Upper lobe of left lung (tissue), 4 donors: ENCODE results near the gene CALN1.

Source experiments
- EP300 ChIP-seq, 4 donors: sonication (generic); formaldehyde crosslinking; IDR thresholded peaks; one replicate each; pipeline ENCODE4 v1.5.1; 2017; ENCODE audit warnings: antibody characterized with exemption in 4 of 4, control low read depth in 2 of 4
- POLR2A ChIP-seq, 4 donors: fragments of 450-650 bp; IDR thresholded peaks; one replicate each; pipeline ENCODE4 v1.5.1; 2016 to 2017; ENCODE audit warnings: antibody characterized with exemption in 4 of 4, mild to moderate bottlenecking in 2 of 4
- POLR2AphosphoS5 ChIP-seq, 2 donors: sonication (generic); formaldehyde crosslinking; IDR thresholded peaks; one replicate each; pipeline ENCODE4 v1.5.1; 2017; ENCODE audit warnings: antibody characterized with exemption in 2 of 2
- TF ChIP-seq, protein P1 (sequence below), 6 experiments: fragments of 450-650 bp in 4 of 6; fragments of 200-600 bp in 2 of 6; sonication (generic) in 2 of 6; IDR thresholded peaks; one replicate each; pipeline ENCODE4 v1.5.1; 2016 to 2019; ENCODE audit warnings: antibody characterized with exemption in 6 of 6

DNA sequence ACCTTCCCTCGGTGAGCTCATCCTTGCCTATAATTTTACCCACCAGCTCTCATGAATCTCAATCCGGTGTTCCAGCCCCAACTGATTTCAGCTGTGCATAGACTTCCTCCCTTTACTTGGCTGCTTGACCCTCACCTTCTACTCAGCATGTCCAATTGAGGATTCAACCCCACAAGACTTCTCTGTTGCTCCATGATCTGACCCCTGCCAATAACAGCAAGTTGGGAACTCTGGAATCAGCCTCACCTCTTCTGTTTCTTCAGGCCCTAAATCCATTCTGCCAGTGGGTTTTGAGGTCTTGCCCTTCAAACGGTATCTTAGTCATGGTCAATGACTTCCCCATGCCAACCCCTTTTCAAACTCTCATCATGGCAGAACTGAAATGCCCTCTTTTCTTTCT, 390.4 kb downstream of the CALN1 start:
- TF ChIP-seq EP300 (IDR thresholded peaks at IDR 0.05), result no peak
- TF ChIP-seq POLR2A (IDR thresholded peaks at IDR 0.05), result no peak
- TF ChIP-seq, protein P1, sequence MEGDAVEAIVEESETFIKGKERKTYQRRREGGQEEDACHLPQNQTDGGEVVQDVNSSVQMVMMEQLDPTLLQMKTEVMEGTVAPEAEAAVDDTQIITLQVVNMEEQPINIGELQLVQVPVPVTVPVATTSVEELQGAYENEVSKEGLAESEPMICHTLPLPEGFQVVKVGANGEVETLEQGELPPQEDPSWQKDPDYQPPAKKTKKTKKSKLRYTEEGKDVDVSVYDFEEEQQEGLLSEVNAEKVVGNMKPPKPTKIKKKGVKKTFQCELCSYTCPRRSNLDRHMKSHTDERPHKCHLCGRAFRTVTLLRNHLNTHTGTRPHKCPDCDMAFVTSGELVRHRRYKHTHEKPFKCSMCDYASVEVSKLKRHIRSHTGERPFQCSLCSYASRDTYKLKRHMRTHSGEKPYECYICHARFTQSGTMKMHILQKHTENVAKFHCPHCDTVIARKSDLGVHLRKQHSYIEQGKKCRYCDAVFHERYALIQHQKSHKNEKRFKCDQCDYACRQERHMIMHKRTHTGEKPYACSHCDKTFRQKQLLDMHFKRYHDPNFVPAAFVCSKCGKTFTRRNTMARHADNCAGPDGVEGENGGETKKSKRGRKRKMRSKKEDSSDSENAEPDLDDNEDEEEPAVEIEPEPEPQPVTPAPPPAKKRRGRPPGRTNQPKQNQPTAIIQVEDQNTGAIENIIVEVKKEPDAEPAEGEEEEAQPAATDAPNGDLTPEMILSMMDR (IDR thresholded peaks at IDR 0.05), result no peak
- no peak for TF ChIP-seq POLR2AphosphoS5 (IDR thresholded peaks at IDR 0.05)
